HG03469 (cell line): Measurements from ENCODE around the gene ANKRD22.
A peak's percentile ranks its signal among the peaks of the same experiment; 100 is the strongest.
"Not testable (repeated sequence)": the region's sequence is repeated elsewhere in the genome, so short reads cannot be mapped to it uniquely, and the experiment has no call there.

ENCODE experiments used
- ATAC-seq: cut with Tn5 transposase; IDR thresholded peaks from one replicate; pipeline ENCODE4 v1.9.1; 2021; ENCODE audit warnings: mild to moderate bottlenecking, moderate library complexity, moderate number of reproducible peaks; ENCODE audit not compliant: unreplicated experiment

ANKRD22 gene

GRCh38 chr10:88851706-88852105, at the start of gene ANKRD22:
TSS of gene ANKRD22 (minus strand) at chr10:88851844. CDS start at chr10:88851607, 237 bp downstream.
- no peak for ATAC-seq

- ATAC-seq, result no peak
These were observed 48.2 kb upstream of the ANKRD22 start for GRCh38 chr10:88899886-88900285.

GRCh38 chr10:88898727-88899126, 47.1 kb upstream of the ANKRD22 start:
- ATAC-seq, result no peak

GRCh38 chr10:88896994-88897853, 45.6 kb upstream of the ANKRD22 start:
- no peak for ATAC-seq

- no peak for ATAC-seq
These were observed 44.8 kb upstream of the ANKRD22 start for GRCh38 chr10:88896372-88896993.

- no peak for ATAC-seq
These were observed 43.6 kb upstream of the ANKRD22 start for GRCh38 chr10:88895250-88895649.

GRCh38 chr10:88893611-88894010, 42.0 kb upstream of the ANKRD22 start:
- no peak for ATAC-seq

- no peak for ATAC-seq
These were observed 40.8 kb upstream of the ANKRD22 start for GRCh38 chr10:88892222-88892967.

GRCh38 chr10:88890681-88891381, 39.2 kb upstream of the ANKRD22 start:
- no peak for ATAC-seq

- ATAC-seq, result no peak
These were observed 38.1 kb upstream of the ANKRD22 start for GRCh38 chr10:88889559-88890337.

GRCh38 chr10:88888810-88889445, 37.3 kb upstream of the ANKRD22 start:
- no peak for ATAC-seq

GRCh38 chr10:88886557-88886956, 34.9 kb upstream of the ANKRD22 start:
- ATAC-seq, result peak; percentile 33

GRCh38 chr10:88883448-88883809, 31.8 kb upstream of the ANKRD22 start:
- ATAC-seq, result no peak

- ATAC-seq, result not testable (repeated sequence)
These were observed 31.2 kb upstream of the ANKRD22 start for GRCh38 chr10:88882646-88883447.

- ATAC-seq, result no peak
These were observed 30.4 kb upstream of the ANKRD22 start for GRCh38 chr10:88881922-88882645.

GRCh38 chr10:88881320-88881719, 29.7 kb upstream of the ANKRD22 start:
- no peak for ATAC-seq

- peak; percentile 46 for ATAC-seq
These were observed 28.8 kb upstream of the ANKRD22 start for GRCh38 chr10:88880282-88881076.
